Measurements from ENCODE around the gene DYNC2H1.

Gene DYNC2H1

DNA sequence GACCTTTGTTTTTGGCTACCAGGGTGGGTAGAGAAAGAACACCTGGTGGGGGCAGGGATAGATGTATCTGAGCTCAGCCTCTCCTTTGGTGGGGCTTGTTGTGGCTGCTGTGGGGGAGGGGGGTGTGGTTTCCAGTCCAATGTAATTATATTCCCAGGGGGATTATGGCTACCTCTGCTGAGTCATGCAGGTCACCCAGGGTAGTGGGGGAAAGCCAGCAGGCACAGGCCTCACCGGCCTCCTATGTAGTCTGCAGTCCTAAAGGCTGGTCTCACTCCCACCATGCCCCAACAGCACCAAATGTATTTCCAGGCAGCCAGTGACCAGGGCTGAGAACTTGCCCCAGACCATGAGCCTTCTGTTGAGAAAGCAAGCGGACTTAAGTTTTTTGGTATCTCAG lies 119.6 kb downstream of the DYNC2H1 start:
- TF ChIP-seq TEAD4 (IDR thresholded peaks at IDR 0.05) (no peak), TCF12 (IDR thresholded peaks at IDR 0.05; ENCODE audit: low read depth) (no peak), RAD21 (IDR thresholded peaks at IDR 0.05; ENCODE audit: low read depth) (no peak), NFIC (IDR thresholded peaks at IDR 0.05) (no peak), CREB1 (IDR thresholded peaks at IDR 0.05; ENCODE audit: low read depth) (no peak), FOXM1 (IDR thresholded peaks at IDR 0.05; ENCODE audit: borderline replicate concordance, low read depth) (no peak), YY1 (IDR thresholded peaks at IDR 0.05; ENCODE audit: low read depth) (no peak), TAF1 (IDR thresholded peaks at IDR 0.05; ENCODE audit: low read depth) (no peak), ZBTB7A (IDR thresholded peaks at IDR 0.05; ENCODE audit: low read depth) (no peak), REST (IDR thresholded peaks at IDR 0.05; ENCODE audit: low read depth) (no peak), CEBPB (IDR thresholded peaks at IDR 0.05) (no peak)
- TF ChIP-seq, protein P1, sequence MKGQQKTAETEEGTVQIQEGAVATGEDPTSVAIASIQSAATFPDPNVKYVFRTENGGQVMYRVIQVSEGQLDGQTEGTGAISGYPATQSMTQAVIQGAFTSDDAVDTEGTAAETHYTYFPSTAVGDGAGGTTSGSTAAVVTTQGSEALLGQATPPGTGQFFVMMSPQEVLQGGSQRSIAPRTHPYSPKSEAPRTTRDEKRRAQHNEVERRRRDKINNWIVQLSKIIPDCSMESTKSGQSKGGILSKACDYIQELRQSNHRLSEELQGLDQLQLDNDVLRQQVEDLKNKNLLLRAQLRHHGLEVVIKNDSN (IDR thresholded peaks at IDR 0.05), result no peak
- TF ChIP-seq, protein P2, sequence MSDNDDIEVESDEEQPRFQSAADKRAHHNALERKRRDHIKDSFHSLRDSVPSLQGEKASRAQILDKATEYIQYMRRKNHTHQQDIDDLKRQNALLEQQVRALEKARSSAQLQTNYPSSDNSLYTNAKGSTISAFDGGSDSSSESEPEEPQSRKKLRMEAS (IDR thresholded peaks at IDR 0.05), result no peak

DNA sequence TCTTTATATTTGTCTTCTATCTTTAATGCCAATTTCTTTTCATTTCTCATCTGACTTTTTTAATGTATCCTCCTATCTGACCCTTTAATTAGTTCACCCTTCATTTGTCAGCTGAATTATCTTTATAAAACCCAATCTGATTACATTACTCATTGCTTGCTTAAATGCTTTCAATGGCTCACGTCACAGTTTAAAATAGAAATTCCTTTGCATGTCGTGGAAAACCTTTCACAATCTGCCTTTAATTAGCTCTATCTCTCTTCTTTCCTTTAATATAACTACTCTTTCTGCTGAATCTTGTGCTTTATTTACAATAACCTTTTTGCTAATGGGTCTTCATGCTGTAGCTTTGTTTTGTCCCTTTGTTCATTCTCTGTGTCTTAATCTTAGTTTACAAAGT lies 125.7 kb downstream of the DYNC2H1 start:
- TF ChIP-seq TCF12 (IDR thresholded peaks at IDR 0.05; ENCODE audit: low read depth), result no peak
- TF ChIP-seq EGR1 (IDR thresholded peaks at IDR 0.05), result no peak
- no peak for TF ChIP-seq NFIC (IDR thresholded peaks at IDR 0.05)
- TF ChIP-seq TAF1 (IDR thresholded peaks at IDR 0.05; ENCODE audit: low read depth), result no peak
- TF ChIP-seq CREB1 (IDR thresholded peaks at IDR 0.05; ENCODE audit: low read depth), result no peak
- no peak for TF ChIP-seq REST (IDR thresholded peaks at IDR 0.05; ENCODE audit: low read depth)
- no peak for TF ChIP-seq TEAD4 (IDR thresholded peaks at IDR 0.05)
- TF ChIP-seq RAD21 (IDR thresholded peaks at IDR 0.05; ENCODE audit: low read depth), result no peak
- no peak for TF ChIP-seq ZBTB7A (IDR thresholded peaks at IDR 0.05; ENCODE audit: low read depth)
- TF ChIP-seq EP300 (IDR thresholded peaks at IDR 0.05; ENCODE audit: borderline replicate concordance), result no peak
- no peak for TF ChIP-seq YY1 (IDR thresholded peaks at IDR 0.05; ENCODE audit: low read depth)
- TF ChIP-seq, protein P1 (IDR thresholded peaks at IDR 0.05), result no peak
- no peak for TF ChIP-seq CEBPB (IDR thresholded peaks at IDR 0.05)
- TF ChIP-seq FOXM1 (IDR thresholded peaks at IDR 0.05; ENCODE audit: borderline replicate concordance, low read depth), result no peak
- TF ChIP-seq, protein P2 (IDR thresholded peaks at IDR 0.05), result no peak

DNA sequence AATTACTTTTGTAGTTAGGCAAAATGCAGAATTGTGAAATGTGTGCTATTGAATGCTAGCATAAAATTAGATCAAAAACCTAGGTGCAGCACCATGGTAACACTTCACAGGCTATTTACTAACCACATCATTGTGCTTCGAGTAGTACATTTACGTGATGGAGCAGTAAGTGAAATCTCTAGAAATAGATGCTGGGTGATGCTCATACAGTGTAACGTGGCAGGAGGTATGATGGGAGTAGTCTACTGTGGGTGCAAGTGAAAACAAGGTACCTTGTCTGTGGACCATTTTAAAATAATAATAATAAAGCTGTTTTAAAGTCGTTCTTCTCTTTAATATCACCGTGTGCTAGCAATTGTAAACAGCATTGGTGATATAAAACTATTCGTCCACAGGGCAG lies 132.3 kb downstream of the DYNC2H1 start:
- no peak for TF ChIP-seq TCF12 (IDR thresholded peaks at IDR 0.05; ENCODE audit: low read depth)
- TF ChIP-seq TEAD4 (IDR thresholded peaks at IDR 0.05), result no peak
- no peak for TF ChIP-seq REST (IDR thresholded peaks at IDR 0.05; ENCODE audit: low read depth)
- TF ChIP-seq FOXM1 (IDR thresholded peaks at IDR 0.05; ENCODE audit: borderline replicate concordance, low read depth), result no peak
- TF ChIP-seq EP300 (IDR thresholded peaks at IDR 0.05; ENCODE audit: borderline replicate concordance), result no peak
- TF ChIP-seq NFIC (IDR thresholded peaks at IDR 0.05), result no peak
- TF ChIP-seq, protein P1 (IDR thresholded peaks at IDR 0.05), result no peak
- no peak for TF ChIP-seq YY1 (IDR thresholded peaks at IDR 0.05; ENCODE audit: low read depth)
- TF ChIP-seq CREB1 (IDR thresholded peaks at IDR 0.05; ENCODE audit: low read depth), result no peak
- TF ChIP-seq, protein P2 (IDR thresholded peaks at IDR 0.05), result no peak
- no peak for TF ChIP-seq ZBTB7A (IDR thresholded peaks at IDR 0.05; ENCODE audit: low read depth)
- TF ChIP-seq TAF1 (IDR thresholded peaks at IDR 0.05; ENCODE audit: low read depth), result no peak
- no peak for TF ChIP-seq RAD21 (IDR thresholded peaks at IDR 0.05; ENCODE audit: low read depth)
- no peak for TF ChIP-seq EGR1 (IDR thresholded peaks at IDR 0.05)
- TF ChIP-seq CEBPB (IDR thresholded peaks at IDR 0.05), result no peak

Measured in Ishikawa (cell line).